Endodermal cell (in vitro differentiated cells): ENCODE results near the gene TSPY1. TPM values are rescaled to one million over a fixed set of nuclear protein-coding genes. Genes with fewer than 3 reads are reported as not detected.
"Not testable (repeated sequence)": the region's sequence is repeated elsewhere in the genome, so short reads cannot be mapped to it uniquely, and the experiment has no call there.

Experiments used
- DNase-seq: peaks from one replicate; pipeline ENCODE4 v3.0.0-alpha.2; 2017
- H3K27ac ChIP-seq: 2 replicates; pipeline ENCODE4 v1.5.1; 2013; ENCODE audit warnings: mild to moderate bottlenecking, low read depth, low read length, moderate library complexity
- H3K27me3 ChIP-seq: 2 replicates; pipeline ENCODE4 v1.6.1; 2013; ENCODE audit warnings: mild to moderate bottlenecking, low read length, moderate library complexity; ENCODE audit not compliant: insufficient read depth, control insufficient read depth, poor library complexity, severe bottlenecking
- H3K36me3 ChIP-seq: 2 replicates; pipeline ENCODE4 v1.7.0; 2013; ENCODE audit warnings: mild to moderate bottlenecking, low read length, moderate library complexity; ENCODE audit not compliant: control insufficient read depth, insufficient read depth
- H3K4me1 ChIP-seq: one replicate; pipeline ENCODE4 v1.7.0; 2013; ENCODE audit warnings: low read length; ENCODE audit not compliant: control insufficient read depth, insufficient read depth
- H3K4me3 ChIP-seq: 2 replicates; pipeline ENCODE4 v1.5.1; 2013; ENCODE audit warnings: mild to moderate bottlenecking, low read length, moderate library complexity
- H3K9ac ChIP-seq: 2 replicates; pipeline ENCODE4 v1.6.1; 2013; ENCODE audit warnings: mild to moderate bottlenecking, low read length, moderate library complexity; ENCODE audit not compliant: poor library complexity, severe bottlenecking; ENCODE audit errors: extremely low read depth
- H3K9me3 ChIP-seq: 2 replicates; pipeline ENCODE4 v1.6.1; 2013; ENCODE audit warnings: mild to moderate bottlenecking, low read length, moderate library complexity; ENCODE audit not compliant: control insufficient read depth
- H3K27ac Mint-ChIP-seq: 2 replicates; pipeline ENCODE4 v1.8.0; 2020; ENCODE audit warnings: mixed read lengths
- H3K27me3 Mint-ChIP-seq: 2 replicates; pipeline ENCODE4 v1.8.0; 2021; ENCODE audit warnings: mild to moderate bottlenecking, mixed read lengths; ENCODE audit not compliant: insufficient read depth
- H3K36me3 Mint-ChIP-seq: 2 replicates; pipeline ENCODE4 v1.8.0; 2020; ENCODE audit warnings: low read depth, mixed read lengths
- H3K4me1 Mint-ChIP-seq: 2 replicates; pipeline ENCODE4 v1.8.0; 2020; ENCODE audit warnings: mixed read lengths
- H3K4me3 Mint-ChIP-seq: 2 replicates; pipeline ENCODE4 v1.8.0; 2020; ENCODE audit warnings: mild to moderate bottlenecking, moderate library complexity, mixed read lengths
- H3K9me3 Mint-ChIP-seq: 2 replicates; pipeline ENCODE4 v1.8.0; 2020; ENCODE audit warnings: mild to moderate bottlenecking, mixed read lengths
- WGBS, 2 experiments: methylation state at CpG; one replicate each; pipeline versions ENCODE4 v1.1.5 to v1.1.7; 2013; ENCODE audit warnings: missing lambda C conversion rate in 2 of 2, mixed read lengths in 1 of 2; ENCODE audit not compliant: insufficient coverage in 1 of 2, insufficient read length in 1 of 2; 5-methylcytosine and 5-hydroxymethylcytosine counted together
- long read RNA-seq, 4 experiments: library from polyadenylated mRNA in 2 of 4; library from RNA in 1 of 4; library from capped mRNA in 1 of 4; stranded (forward) in 3 of 4; unstranded in 1 of 4; transcript quantifications; one replicate each; pipeline ENCODE4 v2.0.0, GENCODE V29; 2020 to 2021; ENCODE audit warnings: inconsistent platforms in 1 of 4
- polyA plus RNA-seq, 2 experiments: library from polyadenylated mRNA; stranded (reverse); fragments of 50-300 nt; gene quantifications; one replicate each; pipeline ENCODE4 v1.2.3, GENCODE V29; 2013
- total RNA-seq, 2 donors: library from RNA; stranded (reverse); fragmentation: NEBNext Ultra II Directional in 1 of 2; extraction: Animal tissue kit (Norgen Biotek cat#: 25700) in 1 of 2; gene quantifications; 2 replicates in 1 of 2; 3 replicates in 1 of 2; pipeline ENCODE4 v1.2.1, GENCODE V29; 2021

Gene TSPY1
- total RNA-seq, result not detected
- polyA plus RNA-seq (2013, experiment 1 of 2), result not detected
- polyA plus RNA-seq (2013, experiment 2 of 2), result not detected
- long read RNA-seq, experiment 1, result 0 reads
- long read RNA-seq, experiment 2, result 0 reads
- long read RNA-seq, experiment 3, result 0 reads
- long read RNA-seq, experiment 4, result 0 reads

DNA sequence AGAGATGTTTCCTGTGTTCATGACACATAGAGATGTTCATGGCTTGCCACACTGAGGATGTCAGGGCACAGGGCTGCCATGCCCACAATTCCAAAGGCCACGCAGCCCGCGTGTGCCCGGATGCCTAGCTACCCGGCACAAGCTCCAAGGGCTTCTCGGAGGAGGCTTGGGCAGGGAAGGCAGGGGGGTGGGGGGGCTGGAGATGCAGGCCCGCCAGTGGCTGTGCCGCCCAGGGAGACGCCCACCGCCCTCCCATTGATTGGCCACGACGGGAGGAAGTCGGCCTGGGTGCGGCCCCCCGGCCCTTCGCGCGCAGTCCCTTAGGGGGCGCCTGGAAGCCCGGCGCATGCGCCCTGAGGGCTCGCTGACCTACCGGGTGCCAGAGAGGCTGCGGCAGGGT lies at the start of gene TSPY1:
Gene TSPY1 (plus strand): TSS at position 301 of the 400 bp plus-strand sequence. CDS start 46 bp downstream, at position 347.
- not testable (repeated sequence) for H3K4me3 ChIP-seq, H3K9ac ChIP-seq, H3K36me3 ChIP-seq, DNase-seq, H3K4me3 Mint-ChIP-seq, H3K4me1 Mint-ChIP-seq, H3K27me3 ChIP-seq, H3K36me3 Mint-ChIP-seq, H3K9me3 Mint-ChIP-seq, H3K4me1 ChIP-seq, H3K9me3 ChIP-seq, H3K27ac ChIP-seq, H3K27ac Mint-ChIP-seq, H3K27me3 Mint-ChIP-seq
- no CpG with 5 or more reads among the region's 25 CpGs for WGBS, 2 experiments

- not testable (repeated sequence) for H3K27me3 ChIP-seq, H3K36me3 ChIP-seq, H3K4me3 ChIP-seq, H3K4me1 Mint-ChIP-seq, H3K9ac ChIP-seq, DNase-seq, H3K36me3 Mint-ChIP-seq, H3K27ac ChIP-seq, H3K9me3 ChIP-seq, H3K4me3 Mint-ChIP-seq, H3K4me1 ChIP-seq, H3K27ac Mint-ChIP-seq, H3K27me3 Mint-ChIP-seq, H3K9me3 Mint-ChIP-seq
- WGBS, 2 experiments, result no CpG with 5 or more reads among the region's 26 CpGs
Measured at GRCh38 chrY:9486967-9487366, 20.2 kb downstream of the TSPY1 start, which contains the start of gene TSPY9. TSS of gene TSPY9 (plus strand) at chrY:9487267. CDS start at chrY:9487313, 46 bp downstream.

GRCh38 chrY:9504396-9504795 lies 37.6 kb downstream of the TSPY1 start:
- not testable (repeated sequence) for H3K27me3 ChIP-seq, H3K4me3 Mint-ChIP-seq, DNase-seq, H3K4me3 ChIP-seq, H3K4me1 ChIP-seq, H3K27ac ChIP-seq, H3K36me3 ChIP-seq, H3K9me3 Mint-ChIP-seq, H3K27me3 Mint-ChIP-seq, H3K36me3 Mint-ChIP-seq, H3K9me3 ChIP-seq, H3K9ac ChIP-seq, H3K27ac Mint-ChIP-seq, H3K4me1 Mint-ChIP-seq
- WGBS, 2 experiments, result 60% methylated on average over 1 of the region's 6 CpGs; no CpG with 5 or more reads in 1 of the 2 experiments

DNA sequence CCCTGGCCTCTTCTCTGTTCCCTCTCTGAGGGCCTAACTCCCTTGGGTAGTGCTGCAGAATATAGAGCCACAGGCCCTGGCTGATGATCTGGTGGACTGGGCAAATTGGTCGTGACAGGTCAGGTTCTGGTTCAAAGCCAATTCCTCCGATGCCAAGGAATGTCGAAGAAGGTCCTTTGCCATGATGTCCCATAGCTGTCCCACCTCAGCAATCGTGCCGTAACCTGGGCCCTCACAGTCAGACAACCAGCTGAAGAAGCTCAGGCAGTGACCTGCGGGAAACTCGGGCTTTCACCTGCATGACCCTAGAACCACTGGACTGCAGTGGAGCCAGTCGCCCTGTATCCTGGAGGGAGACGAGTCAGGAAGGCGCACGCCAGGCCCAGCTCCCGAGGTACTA lies 49.5 kb downstream of the TSPY1 start:
- H3K27ac Mint-ChIP-seq, H3K9ac ChIP-seq, H3K9me3 ChIP-seq, H3K4me3 ChIP-seq, H3K4me3 Mint-ChIP-seq, H3K4me1 ChIP-seq, DNase-seq, H3K27me3 ChIP-seq, H3K36me3 ChIP-seq, H3K27ac ChIP-seq, H3K27me3 Mint-ChIP-seq, H3K36me3 Mint-ChIP-seq, H3K4me1 Mint-ChIP-seq, H3K9me3 Mint-ChIP-seq: not testable (repeated sequence)
- WGBS, 2 experiments, result 73% methylated on average over 5 of the region's 12 CpGs; no CpG with 5 or more reads in 1 of the 2 experiments

Other genes with a start within 250 kb of the TSPY1 start
- gene TSPY4, start 129.5 kb upstream of the TSPY1 start, total RNA-seq, result not detected
- gene TSPY8, start 109.2 kb upstream of the TSPY1 start, total RNA-seq, result not detected
- not detected for gene TSPY3, start 68.5 kb upstream of the TSPY1 start, total RNA-seq
- gene TSPY9, start 20.3 kb downstream of the TSPY1 start, total RNA-seq, result not detected
- gene TSPY10, start 60.9 kb downstream of the TSPY1 start, total RNA-seq, result not detected